Left renal pelvis (tissue), 4 donors: ENCODE measurements around the gene THRAP3. TPM values are rescaled to one million over a fixed set of nuclear protein-coding genes. Genes with fewer than 3 reads are reported as not detected.

Experiments used
- DNase-seq, 4 donors: peaks; one replicate each; pipeline ENCODE4 v3.0.0-alpha.2; 2013; ENCODE audit warnings: low read depth in 4 of 4, low spot score in 3 of 4
- polyA plus RNA-seq, 4 donors: library from polyadenylated mRNA; unstranded; fragments of 120-200 nt; gene quantifications; one replicate each; pipeline ENCODE4 v1.2.1, GENCODE V29; 2013; ENCODE audit not compliant: insufficient read length in 4 of 4

THRAP3 gene
- polyA plus RNA-seq, 4 donors: 109 to 147 (median 143) TPM

DNA sequence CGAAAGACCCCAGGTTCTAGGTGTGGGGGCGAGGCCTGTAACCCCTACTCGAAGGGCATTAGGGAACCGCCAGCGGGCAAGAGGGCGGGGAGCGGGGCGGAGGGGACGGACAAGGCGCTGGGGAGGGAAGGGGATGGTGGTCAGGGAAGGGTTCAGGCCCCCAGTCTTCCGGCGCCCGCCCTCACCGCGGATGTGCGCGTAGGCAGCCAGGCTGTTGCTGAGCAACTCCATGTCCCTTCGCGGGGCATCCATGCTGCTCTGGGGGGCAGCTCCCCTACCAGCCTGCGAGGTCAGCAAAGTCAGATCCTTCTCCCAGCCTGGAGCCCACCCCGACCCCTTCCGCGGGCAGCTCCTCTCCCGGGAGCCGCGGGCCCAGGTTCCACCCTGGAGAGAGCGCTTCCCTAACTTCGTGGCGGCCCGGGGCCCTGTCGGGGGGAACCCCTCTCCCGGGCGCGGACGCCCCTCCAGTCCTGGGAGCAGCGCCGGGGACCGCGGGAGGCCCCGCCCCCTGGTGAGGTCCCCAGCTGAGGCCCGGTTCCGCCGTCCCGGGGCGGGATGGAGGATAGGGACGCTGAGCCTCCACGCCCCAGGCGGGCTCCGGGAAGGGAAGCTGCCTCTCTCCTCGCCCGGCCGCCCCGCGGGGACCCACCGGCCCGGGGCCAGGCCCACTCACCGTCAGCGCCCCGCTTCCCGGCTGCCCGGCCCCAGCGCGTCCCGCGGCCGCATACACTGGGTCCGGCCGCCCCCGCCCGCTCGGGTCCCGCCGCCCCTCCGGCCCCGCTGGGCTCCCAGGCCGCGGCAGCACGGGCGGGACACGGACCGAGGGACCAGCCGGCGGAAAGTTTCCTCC lies 98.8 kb downstream of the THRAP3 start:
- no peak for DNase-seq

DNA sequence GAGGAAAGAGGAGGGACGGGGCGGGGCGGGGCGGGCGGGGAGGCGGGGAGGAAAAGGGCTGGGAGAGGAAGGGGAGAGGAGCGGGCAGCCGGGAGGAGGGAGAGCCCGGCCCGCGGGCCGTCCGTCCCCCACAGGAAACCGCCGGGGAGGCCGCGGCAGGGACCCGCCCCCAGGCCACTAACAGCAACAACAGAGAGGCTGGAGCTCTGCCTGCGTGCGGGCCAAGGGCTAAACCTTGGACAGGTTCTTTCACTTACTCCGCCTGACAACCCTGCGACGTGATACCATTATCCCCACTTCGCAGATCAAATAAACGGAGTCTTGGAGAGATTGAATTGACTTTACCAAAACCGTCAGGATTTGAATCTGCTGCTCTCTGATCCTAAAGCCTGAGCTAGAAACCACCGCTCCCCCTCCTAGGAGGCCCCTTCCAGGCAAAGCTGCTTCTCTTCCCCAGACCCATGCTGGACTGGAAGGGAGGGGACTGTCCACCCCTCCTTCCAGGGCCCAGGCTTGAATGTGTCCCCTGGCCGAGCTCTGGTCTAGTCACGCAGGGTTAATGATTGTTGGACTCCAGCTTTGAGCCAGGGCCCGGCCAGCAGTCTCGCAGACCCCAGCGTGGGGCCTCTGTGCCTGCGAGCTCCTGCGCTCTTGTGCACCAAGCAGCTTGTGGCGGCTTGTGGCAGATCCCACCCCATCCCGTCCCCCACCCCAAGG lies 99.6 kb downstream of the THRAP3 start, which contains the start of gene EVA1B:
TSS of gene EVA1B (minus strand) at position 10 of the 717 bp plus-strand sequence. CDS start 608 bp downstream, outside the sequence.
- DNase-seq: peak; percentile 77 to 88 (median 81)

- DNase-seq: peak in 2 of 4 donors; percentile 64 to 70
Observed at GRCh38 chr1:36324353-36324703, 100.1 kb downstream of the THRAP3 start.

- no peak for DNase-seq
Observed at GRCh38 chr1:36326499-36326898, 102.3 kb downstream of the THRAP3 start.

- no peak for DNase-seq
Observed at GRCh38 chr1:36327421-36328087, 103.3 kb downstream of the THRAP3 start.

DNA sequence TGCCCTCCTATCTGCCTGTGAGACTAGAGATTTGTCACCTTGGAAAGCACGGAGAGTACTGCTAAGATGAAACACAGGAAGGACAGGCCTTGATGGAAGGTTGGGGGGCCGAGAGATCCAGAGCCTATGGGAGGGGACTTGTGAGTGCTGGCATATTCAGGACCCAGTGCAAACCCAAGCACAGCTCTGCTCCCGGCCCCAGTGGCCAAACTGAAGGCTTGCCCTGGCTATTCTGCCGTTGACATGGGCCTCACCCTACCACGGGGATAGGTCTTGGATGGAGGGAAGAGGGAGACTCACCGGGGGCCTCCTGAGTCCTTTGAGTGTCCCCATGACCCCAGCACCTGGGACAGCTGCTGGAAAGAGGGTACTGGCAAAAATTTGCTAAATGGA lies 103.8 kb downstream of the THRAP3 start:
- DNase-seq: no peak

GRCh38 chr1:36328713-36329112 lies 104.5 kb downstream of the THRAP3 start:
- DNase-seq: no peak

DNA sequence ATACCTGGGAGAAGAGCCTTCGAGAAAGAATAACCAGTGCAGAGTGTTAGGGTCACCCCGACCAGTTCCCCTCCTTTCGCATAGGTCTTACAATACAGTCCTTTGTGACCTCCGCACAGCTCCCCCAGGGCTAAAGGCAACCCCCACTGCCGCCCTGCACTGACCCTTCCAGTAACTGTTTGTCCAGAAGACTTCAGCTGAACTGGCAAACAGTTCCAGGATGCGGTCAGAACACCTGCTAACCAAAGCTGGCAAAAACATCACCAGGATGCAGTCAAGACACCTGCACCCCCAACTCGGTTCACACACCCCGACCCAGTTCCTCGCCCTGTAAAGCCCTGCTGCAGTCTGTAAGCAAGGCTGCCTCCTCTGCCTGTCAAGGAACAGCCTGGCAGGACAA lies 105.6 kb downstream of the THRAP3 start:
- DNase-seq: no peak

GRCh38 chr1:36330940-36331339 lies 106.7 kb downstream of the THRAP3 start:
- DNase-seq: no peak

DNA sequence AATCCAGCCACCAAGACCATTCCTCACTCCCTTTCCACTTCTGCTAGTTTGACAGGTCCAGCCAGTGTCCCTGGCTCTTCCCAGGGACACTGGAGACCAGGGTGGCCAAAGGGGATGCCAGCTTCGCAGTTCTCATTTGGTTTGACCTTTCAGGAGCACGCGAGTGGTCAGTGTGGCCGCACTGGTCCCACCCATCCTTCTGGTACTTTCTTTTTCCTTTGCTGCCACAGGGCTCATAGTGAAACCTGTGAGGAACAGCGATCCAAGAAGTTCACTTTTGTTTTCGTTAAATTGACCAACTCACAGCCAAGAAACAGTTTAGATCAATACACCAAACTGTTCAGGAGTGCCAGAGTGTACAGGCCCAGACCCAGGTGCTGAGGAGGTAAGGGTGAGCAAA lies 113.6 kb downstream of the THRAP3 start:
- no peak for DNase-seq

GRCh38 chr1:36339215-36339614 lies 115.0 kb downstream of the THRAP3 start:
- DNase-seq: no peak

DNA sequence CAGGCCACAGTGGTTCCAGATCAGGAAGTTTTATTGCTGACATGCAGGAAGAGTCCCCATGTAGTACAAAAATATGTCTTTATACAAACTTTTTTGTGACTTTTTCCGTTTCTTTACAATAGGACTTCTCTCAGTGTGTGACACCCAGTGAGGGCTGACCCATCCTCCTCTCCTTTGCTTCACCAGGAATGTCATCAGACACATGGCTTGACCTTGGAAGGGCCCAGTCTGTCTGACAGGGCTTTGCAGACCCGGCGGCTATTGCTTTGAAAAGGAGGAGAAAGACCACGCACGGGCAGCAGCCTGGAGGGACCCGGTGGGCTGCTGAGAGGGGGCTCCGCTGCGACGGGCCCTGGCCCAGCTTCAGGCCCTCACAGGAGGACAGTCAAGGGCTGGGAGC lies 115.4 kb downstream of the THRAP3 start:
- no peak for DNase-seq

DNA sequence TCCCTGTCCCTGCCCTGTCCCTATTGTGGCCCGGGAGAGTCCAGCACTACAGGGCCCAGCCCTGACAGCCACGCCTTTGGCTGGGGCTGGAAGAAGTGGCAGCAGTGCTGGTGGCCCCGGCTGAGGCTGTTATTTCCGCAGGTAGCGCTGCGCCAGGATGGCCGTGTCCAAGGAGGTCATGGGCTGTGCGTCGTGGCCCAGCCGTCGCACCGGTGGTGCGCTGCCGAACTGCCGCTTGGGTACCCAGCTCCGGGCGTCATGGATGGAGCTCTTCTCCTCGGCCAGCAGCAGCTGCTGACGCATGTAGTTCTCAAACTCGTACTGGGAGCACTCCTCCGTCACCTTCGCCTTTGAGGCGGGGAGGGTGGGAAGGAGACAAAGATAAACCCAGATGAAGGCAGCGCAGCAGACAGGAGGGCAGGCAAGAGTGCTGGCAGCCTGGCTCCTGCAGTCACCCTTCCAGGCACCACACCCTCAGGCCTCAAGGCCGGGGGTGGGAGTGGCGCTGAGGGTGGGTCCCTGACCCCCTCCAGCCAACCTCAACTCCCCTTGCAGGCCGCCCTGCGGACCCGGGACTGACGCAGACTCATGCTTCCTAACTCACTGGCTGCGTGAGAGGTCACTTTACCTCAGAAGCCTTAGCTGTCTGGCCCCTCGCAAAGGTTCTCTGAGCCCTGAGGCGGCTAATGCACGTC lies 117.5 kb downstream of the THRAP3 start:
- no peak for DNase-seq

- no peak for DNase-seq
Observed at GRCh38 chr1:36342426-36343185, 118.4 kb downstream of the THRAP3 start.

DNA sequence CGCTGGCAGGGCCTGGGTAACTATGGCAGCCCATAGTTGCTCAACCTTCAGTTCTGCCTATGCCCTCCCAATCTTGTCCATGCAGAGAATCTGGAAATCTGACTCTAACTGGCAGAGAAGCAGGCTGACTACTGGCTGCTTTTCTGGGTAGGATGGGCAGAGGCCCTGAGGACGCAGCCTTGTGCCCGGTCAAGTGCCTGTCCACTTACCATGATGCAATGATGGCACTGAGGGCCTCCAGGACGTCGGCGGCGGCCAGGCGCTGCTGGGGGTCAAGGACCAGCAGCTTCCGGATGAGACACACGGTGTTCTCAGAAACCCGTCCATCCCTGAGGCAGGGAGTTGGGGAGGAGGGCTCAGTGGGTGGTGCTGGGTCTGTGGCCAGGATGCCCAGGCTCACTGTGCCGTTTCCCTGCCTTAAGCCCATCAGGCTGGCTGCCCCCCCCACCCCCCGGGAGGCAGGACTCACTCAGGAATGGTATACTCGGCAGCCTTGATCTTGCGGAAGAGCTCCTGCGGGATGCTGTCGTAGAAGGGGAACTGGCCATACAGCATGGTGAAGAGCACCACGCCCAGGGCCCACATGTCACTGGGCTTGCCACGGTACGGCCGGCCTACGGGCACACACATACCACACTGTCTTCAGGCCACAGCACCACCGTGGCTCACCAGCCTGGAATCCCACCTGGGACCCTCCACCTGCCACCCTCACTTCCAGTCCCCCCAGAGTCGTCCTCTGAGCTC lies 119.6 kb downstream of the THRAP3 start:
- DNase-seq: no peak

DNA sequence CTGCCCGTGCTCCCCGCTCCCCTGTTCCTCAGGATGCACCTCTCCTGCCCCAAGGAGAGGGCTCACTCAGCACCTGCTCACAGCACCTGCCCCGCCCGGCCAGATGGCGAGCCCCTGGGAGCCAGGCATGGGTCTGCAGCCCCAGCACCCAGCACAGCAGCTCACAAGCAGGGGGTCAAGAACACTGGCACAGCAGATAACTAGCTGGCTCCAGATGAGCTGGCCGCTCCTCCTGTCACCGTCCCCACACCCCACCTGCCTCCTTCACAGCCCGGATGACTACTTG lies 120.1 kb downstream of the THRAP3 start:
- no peak for DNase-seq

- DNase-seq: no peak
Observed at GRCh38 chr1:36345353-36345752, 121.1 kb downstream of the THRAP3 start.

DNA sequence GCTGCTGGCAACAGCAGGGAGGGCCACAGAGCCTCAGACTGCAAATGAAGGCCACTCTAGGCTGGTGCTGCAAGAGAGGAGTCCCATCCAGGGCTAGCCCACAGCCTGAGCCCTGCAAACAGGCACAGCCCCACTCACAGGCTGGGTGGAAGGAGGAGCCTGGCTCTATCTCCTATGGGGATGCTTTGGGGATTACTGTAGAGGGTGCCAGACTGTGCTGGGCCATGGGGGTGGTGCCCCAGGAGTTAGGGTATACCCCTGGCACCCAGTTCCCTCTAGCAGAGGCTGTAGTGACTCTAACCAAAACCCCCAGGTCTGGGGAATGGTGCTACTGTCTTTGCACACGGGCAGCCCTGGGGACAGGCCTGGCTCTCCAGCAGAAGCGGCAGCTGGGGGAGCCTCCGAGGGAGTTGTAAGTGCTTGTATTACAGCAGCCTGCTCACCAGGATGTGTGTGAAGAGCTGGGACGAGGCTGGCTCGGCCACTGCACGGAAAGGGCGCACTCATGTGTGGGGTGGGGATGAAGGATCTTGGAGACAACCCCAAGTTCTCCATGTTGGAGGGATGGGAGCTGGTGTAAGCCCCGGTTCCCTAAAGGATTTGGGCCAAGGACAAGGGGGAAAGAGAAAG lies 122.6 kb downstream of the THRAP3 start:
- DNase-seq: no peak

DNA sequence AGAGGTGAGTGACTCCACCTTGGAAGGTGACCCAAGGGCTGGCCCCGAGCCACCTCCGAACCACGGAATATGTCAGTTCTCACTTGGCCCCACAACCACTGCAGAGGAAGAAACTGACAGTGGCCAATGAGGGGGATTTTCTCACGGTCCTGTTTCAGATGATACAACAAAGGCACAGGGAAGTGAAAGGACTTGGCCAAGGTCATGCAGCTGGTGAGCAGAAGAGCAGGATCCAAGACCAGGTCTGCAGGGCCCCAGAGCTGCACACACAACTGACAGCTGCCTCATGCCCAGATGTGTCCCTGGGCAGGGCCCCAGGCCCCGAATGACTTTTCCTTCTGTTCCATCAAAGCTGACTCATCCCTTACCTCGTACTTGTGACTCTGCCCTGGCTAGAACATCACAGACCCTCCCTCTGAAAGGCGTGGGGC lies 125.0 kb downstream of the THRAP3 start:
- DNase-seq: no peak
